22Rv1 (cell line): ENCODE results near the gene TMEM186.

Experiments used
- H3K27ac ChIP-seq: fragments of 450-650 bp; 2 replicates; pipeline ENCODE4 v1.5.1; 2017
- CTCF ChIP-seq: fragments of 450-650 bp; IDR thresholded peaks from 2 replicates; pipeline ENCODE4 v1.5.1; 2017; ENCODE audit warnings: mild to moderate bottlenecking
- ZFX ChIP-seq: fragments of 450-650 bp; IDR thresholded peaks from 2 replicates; pipeline ENCODE4 v1.6.1; 2017; ENCODE audit warnings: antibody characterized with exemption, borderline replicate concordance

Gene TMEM186

GRCh38 chr16:8776129-8776584, 21.3 kb downstream of the TMEM186 start:
- H3K27ac ChIP-seq: no peak overlapping the region
- TF ChIP-seq CTCF (no peak), ZFX (no peak)

DNA sequence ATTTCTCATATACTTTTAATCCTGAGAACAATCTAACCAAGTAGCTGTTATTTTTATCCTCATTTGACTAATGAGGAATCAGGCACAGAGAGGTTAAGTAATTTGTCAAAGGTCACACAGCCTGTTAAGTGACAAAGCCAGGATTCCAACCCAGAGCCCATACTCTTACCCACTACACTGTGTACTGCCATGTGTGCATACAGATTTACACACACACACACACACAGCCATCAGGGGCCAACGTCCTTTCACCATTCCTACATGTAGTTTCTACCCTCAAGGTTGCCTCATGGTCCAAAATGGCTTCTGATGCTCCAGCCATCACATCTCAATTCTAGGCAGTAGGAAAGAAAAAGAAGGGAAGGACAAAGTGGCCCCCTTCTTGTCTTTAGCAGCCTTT, 22.1 kb downstream of the TMEM186 start:
- H3K27ac ChIP-seq: no peak overlapping the region
- no peak for TF ChIP-seq CTCF
- TF ChIP-seq ZFX: no peak

- H3K27ac ChIP-seq: no peak overlapping the region
- no peak for TF ChIP-seq CTCF
- no peak for TF ChIP-seq ZFX
Measured at GRCh38 chr16:8774208-8774607, 23.2 kb downstream of the TMEM186 start.

DNA sequence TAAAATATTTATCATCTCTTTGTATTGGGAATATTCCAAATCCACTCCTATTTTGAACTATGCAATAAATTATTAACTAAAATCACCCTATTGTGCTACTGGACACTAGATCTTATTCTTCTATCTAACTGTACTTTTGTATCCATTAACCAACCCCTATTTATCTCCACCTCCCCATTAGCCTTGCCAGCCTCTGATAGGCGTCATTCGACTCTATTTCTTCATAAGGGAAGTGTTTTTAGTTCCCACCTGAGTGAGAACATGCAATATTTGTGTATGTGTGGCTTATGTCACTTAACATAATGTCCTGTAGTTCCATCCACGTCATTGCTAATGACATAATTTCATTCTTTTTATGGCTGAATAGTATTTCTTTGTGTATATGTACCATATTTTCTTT, 23.9 kb downstream of the TMEM186 start:
- H3K27ac ChIP-seq: no peak overlapping the region
- TF ChIP-seq CTCF (no peak), ZFX (no peak)

- TF ChIP-seq ZFX (no peak), CTCF (no peak)
- H3K27ac ChIP-seq: no peak overlapping the region
Measured at GRCh38 chr16:8768692-8769091, 28.7 kb downstream of the TMEM186 start.

- no peak overlapping the region for H3K27ac ChIP-seq
- TF ChIP-seq ZFX: no peak
- no peak for TF ChIP-seq CTCF
Measured at GRCh38 chr16:8768283-8768682, 29.2 kb downstream of the TMEM186 start.

- H3K27ac ChIP-seq: no peak overlapping the region
- TF ChIP-seq CTCF (no peak), ZFX (no peak)
Measured at GRCh38 chr16:8767176-8767575, 30.3 kb downstream of the TMEM186 start.
